Activated T-cell treated with anti-CD3 and anti-CD28 coated beads for 4 hours (primary cell): ENCODE data around the gene ARMC9.
"Not testable (repeated sequence)": the region's sequence is repeated elsewhere in the genome, so short reads cannot be mapped to it uniquely, and the experiment has no call there.

Source experiments
- DNase-seq: peaks from one replicate; pipeline ENCODE4 v3.0.0-alpha.2; 2020

ARMC9 gene

GRCh38 chr2:231182513-231182899 lies 15.9 kb upstream of the ARMC9 start:
- DNase-seq: no peak

DNA sequence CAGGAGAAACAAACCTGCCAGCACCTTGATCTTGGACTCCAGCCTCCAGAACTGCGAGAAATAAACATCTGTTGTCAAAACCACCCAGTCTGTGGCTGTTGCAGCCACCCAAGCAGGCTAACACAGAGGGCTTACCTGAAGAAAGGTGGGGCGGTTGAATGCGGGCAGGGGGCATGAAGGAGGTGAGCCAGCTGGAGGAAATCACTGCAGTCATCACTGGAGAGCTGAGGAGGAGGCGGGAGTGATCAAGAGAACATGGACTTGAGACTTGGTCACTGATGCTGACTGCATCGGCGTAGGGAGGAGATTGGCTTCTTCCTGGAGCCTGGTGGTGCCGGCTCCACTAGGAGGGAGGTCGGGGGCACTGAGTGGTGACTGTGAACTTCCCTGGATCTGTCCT lies 14.6 kb upstream of the ARMC9 start:
- no peak for DNase-seq

DNA sequence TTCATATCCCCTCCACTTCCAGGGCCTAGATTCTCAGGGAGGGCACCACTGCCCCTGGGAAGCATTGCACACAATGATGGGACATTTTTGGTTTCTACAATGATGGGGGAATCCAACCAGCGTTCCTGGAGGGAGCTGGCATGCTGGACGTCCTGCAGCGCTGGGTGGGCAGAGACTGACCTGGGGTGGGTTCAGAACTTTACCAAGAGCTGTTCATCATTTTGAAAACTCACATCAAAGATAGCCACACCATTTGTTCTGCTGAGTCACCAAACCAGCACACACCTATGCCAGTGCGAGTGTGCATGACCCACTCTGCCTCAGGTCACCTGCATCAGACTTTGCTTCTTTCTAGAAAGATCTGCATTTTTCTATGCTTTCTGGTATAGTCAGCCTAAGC lies 14.1 kb upstream of the ARMC9 start:
- DNase-seq: no peak

GRCh38 chr2:231185050-231185725 lies 13.2 kb upstream of the ARMC9 start:
- no peak for DNase-seq

GRCh38 chr2:231185886-231186285 lies 12.5 kb upstream of the ARMC9 start:
- DNase-seq: no peak

DNA sequence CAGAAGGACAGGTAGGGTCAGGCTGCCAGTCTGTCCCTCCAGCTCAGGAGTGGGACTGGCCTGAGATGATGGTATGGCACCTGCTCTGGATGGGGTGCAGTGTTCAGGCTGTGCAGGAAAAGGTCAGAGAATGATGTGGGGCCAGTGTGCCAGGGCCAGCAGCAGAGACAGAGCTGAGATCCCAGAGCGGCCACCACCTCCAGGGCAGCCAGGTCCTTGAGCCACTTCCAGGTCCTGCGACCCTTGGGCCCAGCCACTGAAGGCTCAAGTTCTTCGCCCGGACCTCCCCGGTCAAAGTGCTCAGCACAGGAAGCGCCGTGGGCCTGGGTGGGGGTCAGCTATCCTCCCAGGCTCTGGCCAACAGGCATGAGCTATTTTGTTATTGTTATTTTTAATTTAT lies 12.1 kb upstream of the ARMC9 start:
- no peak for DNase-seq

- no peak for DNase-seq
Measured at GRCh38 chr2:231187736-231188505, 10.5 kb upstream of the ARMC9 start.

DNA sequence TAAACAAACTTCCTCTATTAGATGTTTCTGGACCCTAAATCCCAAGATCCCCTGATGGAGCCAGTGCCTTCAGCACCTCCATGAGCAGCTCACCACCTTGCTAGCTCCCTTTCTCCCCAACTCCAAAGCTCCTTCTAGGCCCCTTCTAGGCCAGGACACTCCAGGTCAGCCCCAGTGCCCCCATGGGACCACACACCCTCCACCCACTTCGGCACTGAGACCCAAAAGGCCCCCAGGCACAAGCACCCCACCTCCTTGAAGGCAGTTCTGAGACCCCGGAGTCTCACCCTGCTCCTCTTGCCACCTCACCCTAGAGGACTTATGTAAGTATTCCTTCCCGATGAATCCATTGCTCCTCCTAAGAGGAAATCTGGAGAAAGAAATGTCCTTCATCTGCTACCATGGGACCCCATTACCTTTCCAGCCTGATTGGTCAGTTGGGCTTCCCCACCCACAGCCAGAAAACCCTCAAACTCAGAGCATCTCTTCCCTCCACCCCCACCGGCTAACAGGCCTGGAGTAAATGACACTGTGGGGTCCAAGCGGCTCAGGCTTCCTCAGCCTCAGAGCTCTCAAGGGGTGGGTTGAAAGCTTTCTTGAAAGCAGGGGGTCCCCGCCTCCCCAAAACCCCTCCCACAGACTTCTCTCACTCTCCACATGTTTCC lies 9.8 kb upstream of the ARMC9 start:
- no peak for DNase-seq

GRCh38 chr2:231189171-231189530 lies 9.3 kb upstream of the ARMC9 start:
- no peak for DNase-seq

DNA sequence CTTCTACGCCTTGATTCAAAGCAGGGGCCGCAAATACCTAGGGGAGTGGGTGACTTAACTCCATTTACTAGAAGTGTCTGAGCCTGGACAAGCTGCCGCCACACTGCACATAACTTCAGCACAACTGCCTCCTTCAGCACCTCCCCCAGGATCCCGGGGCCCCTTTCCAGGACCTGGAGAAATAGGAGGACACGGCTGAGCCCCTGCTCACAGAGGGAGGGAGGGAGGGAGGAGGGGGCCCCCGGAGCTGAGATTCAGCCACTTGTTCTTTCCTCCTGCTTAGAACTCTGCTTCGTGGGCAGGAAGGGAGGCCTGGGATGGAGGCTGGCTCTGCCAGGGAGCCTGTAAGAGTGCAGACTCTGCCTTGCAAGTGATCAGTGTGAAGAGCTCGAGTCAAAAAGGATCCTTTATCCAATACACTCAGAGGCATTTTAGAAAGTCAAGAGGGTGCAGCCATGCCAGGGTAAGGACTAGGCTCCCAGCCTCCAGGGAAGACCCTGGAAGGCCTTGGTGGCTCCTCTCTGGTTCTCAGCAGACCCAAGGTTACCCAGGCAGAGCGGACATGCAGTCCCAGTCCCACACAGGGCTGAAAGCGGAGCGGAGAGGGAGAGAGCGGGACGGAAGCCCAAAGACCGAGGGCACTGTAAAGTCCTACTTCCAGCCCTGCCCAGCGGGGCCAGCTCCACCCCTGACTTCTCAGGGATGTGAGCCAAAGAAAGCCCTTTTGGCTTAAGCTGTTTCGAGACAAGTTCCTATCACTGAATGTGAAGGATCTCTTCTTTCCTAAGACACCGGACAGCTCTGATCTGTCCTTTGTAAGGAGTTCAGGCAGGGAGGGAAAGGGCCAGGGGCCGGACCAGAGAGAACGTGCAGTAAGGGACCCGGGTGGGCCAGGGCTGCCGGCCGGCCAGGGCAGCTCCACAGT lies 8.6 kb upstream of the ARMC9 start:
- DNase-seq: no peak

GRCh38 chr2:231190531-231191197 lies 7.8 kb upstream of the ARMC9 start:
- no peak for DNase-seq

GRCh38 chr2:231191896-231192872 lies 6.2 kb upstream of the ARMC9 start:
- no peak for DNase-seq

GRCh38 chr2:231193216-231193615 lies 5.2 kb upstream of the ARMC9 start:
- DNase-seq: no peak

- DNase-seq: no peak
Measured at GRCh38 chr2:231196592-231196991, 1.8 kb upstream of the ARMC9 start.

GRCh38 chr2:231197196-231197595 lies 1.2 kb upstream of the ARMC9 start:
- DNase-seq: not testable (repeated sequence)

DNA sequence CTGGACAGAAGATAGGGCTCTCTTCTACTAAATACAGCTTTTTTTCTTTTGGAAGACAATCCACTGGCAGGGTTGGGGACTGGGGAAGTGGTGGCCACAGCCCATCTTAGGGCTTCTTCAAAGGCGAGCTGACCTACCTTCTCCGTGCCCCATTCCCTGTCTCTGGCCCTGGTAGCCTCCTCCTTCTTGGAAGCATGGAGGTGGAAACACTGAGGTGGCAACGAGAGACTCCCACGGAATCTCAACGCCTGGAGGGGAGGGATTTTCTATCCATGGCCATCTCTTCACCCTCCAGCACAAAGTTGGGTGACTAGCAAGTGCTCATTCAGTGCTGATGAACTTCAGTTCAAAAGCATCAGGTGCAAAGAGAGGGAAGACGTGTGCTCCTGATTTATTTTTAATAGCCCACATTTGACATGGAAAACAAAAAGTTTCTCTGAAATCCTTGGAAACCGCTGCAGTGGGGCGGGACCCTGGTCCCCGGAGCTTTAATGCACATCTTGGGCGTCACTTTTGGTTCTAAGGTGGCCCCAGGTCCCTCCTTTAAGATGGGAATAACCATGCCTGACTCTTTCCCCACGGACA lies 633 bp upstream of the ARMC9 start:
- no peak for DNase-seq

DNA sequence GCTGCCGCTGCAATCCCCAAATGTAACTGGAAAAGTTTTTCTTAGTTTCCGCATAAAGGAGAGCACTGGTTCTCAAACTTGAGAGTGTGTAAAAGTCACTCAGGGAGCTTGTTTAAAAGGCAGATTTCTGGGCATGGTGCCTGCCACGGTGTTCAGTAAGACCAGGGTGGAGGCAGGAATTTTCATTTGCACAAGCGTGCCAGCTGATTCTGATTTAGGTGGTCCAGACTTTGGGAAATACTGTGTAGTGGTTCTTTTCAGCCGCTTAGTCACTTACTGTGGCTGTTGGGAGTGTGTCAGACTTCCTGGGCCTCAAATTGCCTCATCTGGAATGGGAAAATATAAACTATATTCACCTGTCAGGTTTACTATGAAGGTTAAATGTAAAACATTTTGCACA lies 788 bp downstream of the ARMC9 start:
- DNase-seq: no peak

DNA sequence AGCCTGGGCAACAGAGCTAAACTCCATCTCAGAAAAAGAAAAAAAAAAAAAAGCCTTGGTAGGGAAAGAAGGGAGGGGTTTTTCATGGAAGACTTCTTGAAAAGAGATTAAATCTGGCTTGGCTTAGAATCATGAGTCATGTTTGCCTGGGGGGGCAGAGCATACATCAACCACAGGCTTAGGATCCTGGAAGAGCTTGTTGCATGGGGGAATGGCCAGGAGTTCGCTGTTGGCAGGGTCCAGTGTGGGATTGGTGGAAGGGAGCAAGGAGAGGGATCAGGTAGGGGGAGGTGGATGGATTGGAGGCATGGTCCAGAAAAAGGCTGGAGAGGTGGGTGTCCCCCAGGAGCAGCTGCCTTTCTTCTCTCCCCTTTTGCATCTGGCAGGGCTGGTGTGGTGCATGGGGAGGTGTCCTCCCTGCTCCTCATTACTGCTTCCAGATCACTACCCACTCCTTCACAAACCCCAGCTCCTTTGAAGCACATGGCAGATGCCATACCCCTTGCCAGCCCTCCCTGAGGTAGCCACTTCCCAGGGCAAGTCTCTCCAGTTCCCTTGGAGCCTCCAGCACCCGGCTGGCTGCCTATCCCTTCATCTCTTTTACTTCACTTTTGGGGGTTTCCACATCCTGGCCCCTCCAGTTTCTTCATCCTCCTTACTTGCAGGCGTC lies 2.5 kb downstream of the ARMC9 start:
- DNase-seq: no peak

DNA sequence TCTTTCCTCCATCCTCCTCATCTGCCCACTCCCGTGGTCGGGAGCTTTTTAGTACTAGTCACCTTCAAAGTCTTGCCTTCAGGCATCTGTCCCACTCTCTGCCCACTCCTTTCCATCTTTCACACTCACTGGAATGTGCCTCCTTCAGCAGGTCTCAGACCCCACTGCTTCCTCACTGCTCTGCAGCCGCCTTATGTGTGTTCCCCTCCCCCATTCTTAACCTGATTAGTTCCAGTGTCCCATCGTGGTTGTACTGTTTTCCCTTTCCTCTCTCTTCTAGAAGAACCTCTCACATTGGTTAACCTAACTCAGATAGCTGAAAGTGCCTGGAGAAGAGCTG lies 3.0 kb downstream of the ARMC9 start:
- no peak for DNase-seq

GRCh38 chr2:231203087-231203486 lies 4.7 kb downstream of the ARMC9 start:
- no peak for DNase-seq
